Memory B cell (primary cell): ENCODE measurements around the gene CLPSL1.

Experiments
- ATAC-seq: fragments of 150-1000 bp; cut with Tn5 transposase; 2 replicates; pipeline ENCODE4 v1.10.0; 2021; ENCODE audit warnings: low read depth, mild to moderate bottlenecking, moderate library complexity
- DNase-seq, 2 donors: peaks; one replicate each; pipeline ENCODE4 v3.0.0; 2022; ENCODE audit warnings: low spot score in 2 of 2
- H3K27ac Mint-ChIP-seq: one replicate; pipeline ENCODE4 v1.8.0; 2022; ENCODE audit warnings: mild to moderate bottlenecking, moderate library complexity, mixed read lengths
- H3K27me3 Mint-ChIP-seq: one replicate; pipeline ENCODE4 v1.8.0; 2022; ENCODE audit warnings: mixed read lengths
- H3K36me3 Mint-ChIP-seq: one replicate; pipeline ENCODE4 v1.8.0; 2022; ENCODE audit warnings: mild to moderate bottlenecking, mixed read lengths
- H3K4me1 Mint-ChIP-seq: one replicate; pipeline ENCODE4 v1.8.0; 2022; ENCODE audit warnings: mixed read lengths
- H3K4me3 Mint-ChIP-seq: one replicate; pipeline ENCODE4 v1.8.0; 2022; ENCODE audit warnings: mild to moderate bottlenecking, moderate library complexity, mixed read lengths
- H3K9me3 Mint-ChIP-seq: one replicate; pipeline ENCODE4 v1.8.0; 2022; ENCODE audit warnings: mixed read lengths

Gene CLPSL1

GRCh38 chr6:35747877-35748276, 32.9 kb upstream of the CLPSL1 start:
- no peaks in the 10 kb centered on the region for H3K4me1 Mint-ChIP-seq
- peaks cover 3% of the 10 kb centered on the region for H3K36me3 Mint-ChIP-seq
- ATAC-seq (no peak), DNase-seq (no peak)
- no peak overlapping the region for H3K4me3 Mint-ChIP-seq
- H3K27ac Mint-ChIP-seq: no peak overlapping the region
- peaks cover 5% of the 10 kb centered on the region for H3K27me3 Mint-ChIP-seq
- peaks cover 6% of the 10 kb centered on the region for H3K9me3 Mint-ChIP-seq

GRCh38 chr6:35750557-35750956, 30.3 kb upstream of the CLPSL1 start:
- Mint-ChIP-seq H3K36me3 (peaks cover 3% of the 10 kb centered on the region), H3K9me3 (peaks cover 6% of the 10 kb centered on the region), H3K27me3 (peaks cover 5% of the 10 kb centered on the region), H3K4me1 (no peaks in the 10 kb centered on the region), H3K4me3 (no peak overlapping the region), H3K27ac (no peak overlapping the region)
- no peak for ATAC-seq
- DNase-seq: no peak

GRCh38 chr6:35751594-35751993, 29.2 kb upstream of the CLPSL1 start:
- H3K36me3 Mint-ChIP-seq: peaks cover 3% of the 10 kb centered on the region

DNA sequence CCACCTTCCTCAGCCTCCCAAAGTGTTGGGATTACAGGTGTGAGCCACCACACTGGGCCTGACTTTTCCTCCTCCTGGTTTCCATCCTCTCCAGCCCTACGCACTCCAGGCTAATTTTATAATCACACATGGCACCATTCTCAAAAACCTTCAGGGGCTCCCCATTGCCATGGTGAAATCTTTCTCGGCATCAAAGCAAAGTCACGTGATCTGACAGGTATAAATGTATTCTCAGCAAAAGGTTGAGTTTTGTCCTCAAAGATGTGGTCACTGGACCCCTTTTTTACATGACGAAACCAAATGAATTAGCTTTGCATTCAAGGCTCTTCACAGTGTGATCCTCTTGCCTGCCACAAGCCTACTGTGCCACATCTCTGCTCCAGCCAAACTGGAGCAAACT, 28.5 kb upstream of the CLPSL1 start:
- Mint-ChIP-seq H3K4me3 (no peak overlapping the region), H3K9me3 (peaks cover 6% of the 10 kb centered on the region), H3K27ac (no peak overlapping the region), H3K4me1 (no peaks in the 10 kb centered on the region), H3K36me3 (peaks cover 3% of the 10 kb centered on the region), H3K27me3 (peaks cover 5% of the 10 kb centered on the region)
- DNase-seq (no peak), ATAC-seq (no peak)

More at GRCh38 chr6:35751594-35751993, 29.2 kb upstream of the CLPSL1 start:
- Mint-ChIP-seq H3K4me1 (no peaks in the 10 kb centered on the region), H3K27ac (no peak overlapping the region), H3K4me3 (no peak overlapping the region), H3K27me3 (peaks cover 5% of the 10 kb centered on the region), H3K9me3 (peaks cover 6% of the 10 kb centered on the region)
- no peak for ATAC-seq
- no peak for DNase-seq

GRCh38 chr6:35754452-35755277, 26.2 kb upstream of the CLPSL1 start:
- no peak for ATAC-seq
- DNase-seq: no peak
- no peaks in the 10 kb centered on the region for H3K9me3 Mint-ChIP-seq
- peaks cover 7% of the 10 kb centered on the region for H3K4me1 Mint-ChIP-seq
- no peak overlapping the region for H3K27ac Mint-ChIP-seq
- peaks cover 6% of the 10 kb centered on the region for H3K27me3 Mint-ChIP-seq
- peaks cover 2% of the 10 kb centered on the region for H3K36me3 Mint-ChIP-seq
- H3K4me3 Mint-ChIP-seq: no peak overlapping the region

- ATAC-seq: no peak
- Mint-ChIP-seq H3K4me1 (peaks cover 12% of the 10 kb centered on the region), H3K27me3 (peaks cover 10% of the 10 kb centered on the region), H3K9me3 (peaks cover 5% of the 10 kb centered on the region), H3K4me3 (no peak overlapping the region), H3K27ac (no peak overlapping the region), H3K36me3 (peaks cover 2% of the 10 kb centered on the region)
- DNase-seq: no peak
Measured at GRCh38 chr6:35755278-35755924, 25.4 kb upstream of the CLPSL1 start.

DNA sequence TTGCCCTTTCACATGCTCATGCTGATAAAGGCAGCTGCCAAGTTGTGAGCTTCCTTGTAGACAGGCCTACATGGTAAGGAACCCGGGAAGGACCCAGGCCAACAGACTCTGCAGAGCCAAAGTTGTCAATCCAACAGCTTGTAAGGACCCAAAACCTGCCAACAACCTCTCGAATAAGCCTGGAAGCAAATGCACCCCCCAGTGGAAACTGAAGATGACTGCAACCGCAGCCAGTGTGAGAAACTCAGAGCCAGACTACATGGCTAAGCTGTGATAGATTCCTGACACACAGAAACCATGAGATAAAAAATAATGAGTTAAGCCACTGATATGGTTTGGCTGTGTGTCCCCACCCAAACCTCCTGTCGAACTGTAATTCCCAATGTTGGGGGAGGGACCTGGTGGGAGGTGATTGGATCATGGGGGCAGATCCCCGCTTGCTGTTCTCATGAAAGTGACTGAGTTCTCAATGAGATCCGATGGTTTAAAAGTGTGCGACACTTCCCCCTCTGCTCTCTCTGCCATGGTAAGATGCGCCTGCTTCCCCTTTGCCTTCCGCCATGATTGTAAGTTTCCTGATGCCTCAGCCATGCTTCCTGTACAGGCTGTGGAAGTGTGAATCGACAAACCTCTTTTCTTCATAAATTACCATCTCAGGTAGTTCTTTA, 23.2 kb upstream of the CLPSL1 start:
- H3K4me3 Mint-ChIP-seq: no peak overlapping the region
- H3K27ac Mint-ChIP-seq: no peak overlapping the region
- peaks cover 2% of the 10 kb centered on the region for H3K36me3 Mint-ChIP-seq
- ATAC-seq (peak; percentile 44), DNase-seq (no peak)
- peaks cover 17% of the 10 kb centered on the region for H3K4me1 Mint-ChIP-seq
- peaks cover 7% of the 10 kb centered on the region for H3K9me3 Mint-ChIP-seq
- peaks cover 14% of the 10 kb centered on the region for H3K27me3 Mint-ChIP-seq

DNA sequence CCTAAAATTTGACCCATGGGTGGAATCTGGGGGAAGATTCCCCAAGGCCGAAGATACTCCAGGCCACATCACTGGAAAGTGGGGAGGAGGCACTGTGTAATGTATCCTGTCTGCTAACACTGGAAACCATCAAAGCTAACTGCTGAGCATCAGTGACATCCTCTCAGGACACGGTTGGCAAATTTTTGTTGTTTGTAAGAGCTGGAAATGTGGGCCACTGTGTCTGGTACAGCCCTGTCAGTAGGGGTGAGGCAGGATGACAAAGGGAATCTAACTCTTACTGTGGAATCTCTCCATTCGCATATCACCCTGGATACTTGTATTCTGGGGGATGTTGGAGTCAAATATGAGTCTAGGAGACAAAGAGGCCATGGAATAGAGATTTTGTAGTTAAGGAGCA, 21.4 kb upstream of the CLPSL1 start:
- H3K27me3 Mint-ChIP-seq: peaks cover 27% of the 10 kb centered on the region
- H3K27ac Mint-ChIP-seq: no peak overlapping the region
- H3K4me3 Mint-ChIP-seq: no peak overlapping the region
- H3K9me3 Mint-ChIP-seq: peaks cover 7% of the 10 kb centered on the region
- no peak for DNase-seq
- ATAC-seq: no peak
- H3K36me3 Mint-ChIP-seq: peaks cover 2% of the 10 kb centered on the region
- peaks cover 28% of the 10 kb centered on the region for H3K4me1 Mint-ChIP-seq

- Mint-ChIP-seq H3K27me3 (peaks cover 17% of the 10 kb centered on the region), H3K27ac (no peak overlapping the region), H3K4me1 (peaks cover 23% of the 10 kb centered on the region), H3K4me3 (no peak overlapping the region), H3K36me3 (no peaks in the 10 kb centered on the region), H3K9me3 (no peaks in the 10 kb centered on the region)
- ATAC-seq (no peak), DNase-seq (no peak)
Measured at GRCh38 chr6:35765739-35766138, 15.1 kb upstream of the CLPSL1 start.

- DNase-seq: no peak
- no peak overlapping the region for H3K27ac Mint-ChIP-seq
- peaks cover 24% of the 10 kb centered on the region for H3K4me1 Mint-ChIP-seq
- no peaks in the 10 kb centered on the region for H3K36me3 Mint-ChIP-seq
- H3K4me3 Mint-ChIP-seq: peak overlapping the region; percentile 27
- H3K27me3 Mint-ChIP-seq: peaks cover under 1% of the 10 kb centered on the region
- no peaks in the 10 kb centered on the region for H3K9me3 Mint-ChIP-seq
- no peak for ATAC-seq
Measured at GRCh38 chr6:35769211-35769610, 11.6 kb upstream of the CLPSL1 start.

DNA sequence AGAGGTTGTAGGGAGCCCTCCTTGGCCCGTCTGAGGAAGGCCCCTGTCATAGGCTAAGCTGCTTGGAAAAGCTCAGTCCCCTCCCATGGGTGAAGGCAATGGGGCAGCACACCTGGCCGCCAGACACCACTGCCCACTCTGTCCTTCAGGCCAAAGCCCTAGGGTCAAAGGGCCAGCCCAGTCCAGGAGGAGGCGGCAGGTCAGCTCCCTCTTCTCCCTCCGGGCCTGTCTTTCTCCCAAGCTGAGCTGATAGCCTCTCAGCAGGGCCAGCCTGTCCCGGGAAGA, 9.5 kb upstream of the CLPSL1 start:
- H3K4me1 Mint-ChIP-seq: peaks cover 24% of the 10 kb centered on the region
- H3K27me3 Mint-ChIP-seq: no peaks in the 10 kb centered on the region
- H3K4me3 Mint-ChIP-seq: no peak overlapping the region
- ATAC-seq (no peak), DNase-seq (no peak)
- peak overlapping the region; percentile 73 for H3K27ac Mint-ChIP-seq
- H3K36me3 Mint-ChIP-seq: no peaks in the 10 kb centered on the region
- H3K9me3 Mint-ChIP-seq: no peaks in the 10 kb centered on the region

GRCh38 chr6:35774116-35774794, 6.6 kb upstream of the CLPSL1 start:
- H3K4me1 Mint-ChIP-seq: peaks cover 27% of the 10 kb centered on the region
- no peak overlapping the region for H3K4me3 Mint-ChIP-seq
- no peak for DNase-seq
- no peaks in the 10 kb centered on the region for H3K9me3 Mint-ChIP-seq
- H3K27ac Mint-ChIP-seq: no peak overlapping the region
- peaks cover 1% of the 10 kb centered on the region for H3K27me3 Mint-ChIP-seq
- no peaks in the 10 kb centered on the region for H3K36me3 Mint-ChIP-seq
- no peak for ATAC-seq

DNA sequence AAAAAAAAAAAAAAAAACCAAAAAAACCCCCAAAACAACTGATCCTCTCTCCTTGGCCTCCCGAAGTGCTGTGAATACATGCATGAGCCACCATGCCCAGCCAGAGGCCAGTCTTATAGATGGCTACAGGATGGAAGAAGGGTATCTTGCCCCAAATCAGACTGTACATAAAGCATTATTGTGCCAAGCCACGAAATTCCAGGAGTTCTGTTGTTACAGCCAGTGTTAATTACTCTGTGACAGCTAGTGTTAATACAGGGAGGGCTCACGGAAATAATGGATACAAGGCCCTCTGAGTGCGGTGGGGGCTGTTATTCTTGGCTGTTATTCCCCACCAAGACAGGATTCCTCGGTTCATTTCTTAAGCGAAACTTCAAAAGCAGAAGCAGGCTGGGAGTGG, 5.8 kb upstream of the CLPSL1 start:
- no peaks in the 10 kb centered on the region for H3K9me3 Mint-ChIP-seq
- H3K36me3 Mint-ChIP-seq: no peaks in the 10 kb centered on the region

More for the DNA sequence above, 5.8 kb upstream of the CLPSL1 start:
- Mint-ChIP-seq H3K4me3 (no peak overlapping the region), H3K27ac (no peak overlapping the region), H3K4me1 (peaks cover 25% of the 10 kb centered on the region), H3K27me3 (peaks cover 1% of the 10 kb centered on the region)
- ATAC-seq (no peak), DNase-seq (no peak)
